T-helper 1 cell treated with Interleukin-12 subunit alpha and Interleukin-12 subunit beta and Interleukin-4 antibody, amounts not matched to agents 30 ng/mL and 1 ng/mL, for 36 hours (primary cell): ENCODE data around the gene MRRF. TPM values are rescaled to one million over a fixed set of nuclear protein-coding genes. Genes with fewer than 3 reads are reported as not detected.
"Not testable (repeated sequence)": the region's sequence is repeated elsewhere in the genome, so short reads cannot be mapped to it uniquely, and the experiment has no call there.

Experiments used
- intact Hi-C: fragments of 100-400 bp; cut with micrococcal nuclease; formaldehyde crosslinking; loops from one replicate; pipeline ENCODE4 v1.15.1; 2024
- total RNA-seq: library from RNA; stranded (reverse); gene quantifications from 2 replicates; pipeline ENCODE4 v1.2.3, GENCODE V29; 2022

MRRF gene
- total RNA-seq, 1 donor from 2014 or later, result 32.9 TPM

GRCh38 chr9:122350577-122351355 is 86.1 kb downstream of the MRRF start:
- intact Hi-C loops, result loop anchor here (1.0 kb wide), 7 partner anchors 86 to 460 kb away; partner anchors contain the start of genes MORN5, MRRF, NDUFA8 and RBM18

DNA sequence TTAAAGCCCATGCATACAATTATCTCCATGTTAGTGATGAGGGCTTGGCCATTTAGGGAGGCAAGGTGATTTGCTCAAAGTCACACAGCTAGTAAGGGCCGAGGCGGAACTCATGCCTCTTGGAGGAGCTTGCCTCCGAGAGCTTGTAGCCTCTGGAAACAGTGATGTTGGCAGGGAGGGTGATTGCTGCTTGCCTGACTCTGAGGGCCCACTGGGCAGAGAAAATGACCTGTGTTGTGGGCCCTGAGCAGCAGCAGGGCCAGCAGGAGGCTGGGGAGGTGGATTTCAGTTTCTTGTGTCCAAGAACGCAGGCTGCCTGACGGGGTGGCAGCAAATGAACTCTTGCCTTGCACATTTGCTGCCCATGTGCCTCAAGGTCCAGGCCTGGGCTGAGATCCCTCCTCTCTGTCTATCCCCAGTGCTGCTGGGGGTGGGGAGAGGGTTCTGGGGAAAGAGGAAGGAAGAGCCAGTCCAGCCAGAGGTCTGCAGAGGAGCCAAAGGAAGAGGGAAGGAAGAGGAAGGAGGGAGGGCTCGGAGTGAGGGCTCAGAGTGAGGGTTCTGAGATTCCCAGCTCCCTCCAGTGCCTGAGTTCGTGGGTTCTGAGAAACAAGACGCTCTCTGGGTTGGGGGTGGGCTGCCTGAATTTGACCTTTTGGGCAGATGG is 90.0 kb downstream of the MRRF start:
- intact Hi-C loops, result no loop called here

DNA sequence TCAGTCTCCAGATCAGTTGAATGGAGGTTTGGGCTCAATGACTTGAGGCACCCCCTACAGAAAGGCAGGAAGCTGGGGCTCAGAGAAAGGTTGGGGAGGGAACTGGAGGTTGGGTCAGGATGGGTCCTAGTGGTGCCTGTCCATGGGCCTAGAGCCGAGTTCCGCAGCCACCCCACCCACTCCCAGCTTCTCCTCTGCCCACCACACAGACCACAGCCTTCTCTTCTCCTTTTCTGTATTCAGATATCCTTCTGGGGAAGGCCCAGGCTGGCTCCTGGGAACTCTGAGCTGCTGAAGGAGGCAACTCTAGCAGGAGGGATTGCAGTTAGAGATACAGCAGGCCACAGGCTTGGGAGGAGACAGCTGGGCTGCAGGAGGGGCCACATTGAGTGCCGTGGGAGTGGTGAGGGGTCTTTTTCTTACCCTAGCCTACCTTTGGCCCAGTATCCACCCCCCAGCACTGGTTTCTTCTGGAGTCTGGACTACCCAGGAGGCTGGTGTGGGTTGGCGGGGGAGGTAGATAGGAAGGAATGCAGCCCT is 90.7 kb downstream of the MRRF start:
- intact Hi-C loops, result no loop called here

- intact Hi-C loops, result no loop called here
These were observed 91.9 kb downstream of the MRRF start for GRCh38 chr9:122356627-122357026.

DNA sequence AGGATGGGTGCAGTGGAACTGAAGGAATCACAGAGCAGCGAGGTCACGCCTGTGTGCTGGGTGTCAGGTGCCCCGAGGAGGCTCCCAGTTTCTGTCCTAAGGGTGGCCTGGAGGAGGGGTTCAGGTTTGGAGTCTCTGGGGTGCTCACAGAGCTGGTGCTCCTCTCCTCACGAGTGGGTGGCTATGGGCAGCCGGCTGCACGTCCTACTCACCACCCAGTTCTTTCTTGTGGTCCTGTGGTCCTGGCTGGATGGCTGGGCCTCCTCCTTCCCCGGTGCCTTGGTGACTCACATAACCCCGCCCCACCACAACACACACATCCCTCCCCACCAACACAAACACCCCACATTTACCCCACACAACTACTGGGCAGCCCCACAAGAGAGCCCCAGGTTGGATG is 96.2 kb downstream of the MRRF start:
- intact Hi-C loops, result no loop called here

DNA sequence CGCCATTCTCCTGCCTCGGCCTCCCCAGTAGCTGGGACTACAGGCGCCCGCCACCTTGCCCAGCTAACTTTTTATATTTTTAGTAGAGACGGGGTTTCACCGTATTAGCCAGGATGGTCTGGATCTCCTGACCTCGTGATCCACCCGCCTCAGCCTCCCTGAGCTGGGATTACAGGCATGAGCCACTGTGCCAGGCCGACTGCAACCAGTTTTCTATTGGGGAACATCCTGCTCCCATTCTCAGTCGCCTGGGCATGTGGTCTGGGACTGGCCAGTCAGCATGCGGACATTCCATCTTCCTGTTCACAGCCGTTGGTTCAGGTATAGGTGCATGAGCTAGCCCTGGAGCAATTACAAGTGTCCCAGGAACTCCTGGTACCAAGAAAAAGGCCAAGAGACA is 98.4 kb downstream of the MRRF start:
- intact Hi-C loops, result not testable (repeated sequence)

GRCh38 chr9:122364117-122364782 is 99.6 kb downstream of the MRRF start:
- intact Hi-C loops, result no loop called here

DNA sequence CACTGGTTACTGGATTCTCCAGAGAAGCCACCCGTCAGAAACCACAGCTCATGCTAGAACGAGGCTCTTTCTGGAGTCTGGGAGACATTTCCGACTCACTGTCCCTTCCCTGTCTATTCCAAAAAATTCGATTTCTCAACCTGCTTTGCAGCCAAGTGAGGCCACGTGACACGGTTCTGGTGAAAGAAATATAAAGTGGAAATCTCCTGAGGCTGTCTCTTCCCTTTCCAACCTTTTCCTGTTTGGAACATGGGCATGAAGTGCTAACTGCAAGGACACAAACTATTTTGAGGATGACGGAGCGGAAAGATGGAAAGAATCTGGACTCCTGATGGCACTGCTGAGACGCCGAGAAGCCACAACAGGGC is 100.1 kb downstream of the MRRF start:
- intact Hi-C loops, result no loop called here

GRCh38 chr9:122366074-122366660 is 101.5 kb downstream of the MRRF start:
- intact Hi-C loops, result no loop called here

- intact Hi-C loops, result no loop called here
These were observed 102.4 kb downstream of the MRRF start for GRCh38 chr9:122367065-122367464.

DNA sequence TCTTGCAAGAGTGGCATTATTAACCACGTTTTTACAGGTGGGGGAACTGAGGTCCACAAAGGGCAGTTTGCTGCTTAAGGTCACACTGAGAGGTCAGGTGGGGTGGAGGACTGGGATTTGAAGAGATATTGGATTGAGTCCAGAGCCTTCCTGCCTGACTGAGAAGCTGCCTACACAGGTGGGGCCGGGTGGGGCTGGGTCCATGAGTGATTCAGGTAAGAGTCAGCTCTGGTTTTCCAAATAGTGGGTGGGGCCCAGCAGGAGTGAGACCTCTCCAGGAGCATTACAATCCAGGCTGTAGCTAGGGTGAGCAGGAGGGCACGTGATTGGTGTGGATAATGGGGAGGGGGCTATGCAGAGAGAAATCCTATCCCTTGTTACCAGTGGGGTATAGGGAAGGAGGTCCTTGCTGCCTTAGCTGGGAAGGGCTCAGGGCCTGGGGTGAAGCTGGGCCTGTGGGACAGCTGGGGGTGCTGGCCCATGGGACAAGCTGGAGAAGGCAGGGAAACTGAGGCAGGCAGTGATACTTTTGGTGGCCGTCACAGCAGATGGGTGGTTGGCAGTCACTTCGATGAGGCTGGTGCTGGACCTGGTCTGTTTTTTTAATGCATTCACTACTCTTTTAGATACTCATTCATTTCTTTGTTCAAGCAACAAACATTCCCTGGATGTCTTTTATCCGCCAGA is 103.2 kb downstream of the MRRF start:
- intact Hi-C loops, result no loop called here

- intact Hi-C loops, result no loop called here
These were observed 104.0 kb downstream of the MRRF start for GRCh38 chr9:122368642-122369041.

GRCh38 chr9:122370303-122370702 is 105.6 kb downstream of the MRRF start:
- intact Hi-C loops, result no loop called here

GRCh38 chr9:122370869-122371755 is 106.4 kb downstream of the MRRF start, which contains the start of gene PTGS1:
PTGS1 (plus strand) TSS chr9:122371024; CDS start chr9:122371085, 61 bp downstream.
- intact Hi-C loops, result no loop called here

- intact Hi-C loops, result no loop called here
These were observed 107.2 kb downstream of the MRRF start for GRCh38 chr9:122371846-122372245.

DNA sequence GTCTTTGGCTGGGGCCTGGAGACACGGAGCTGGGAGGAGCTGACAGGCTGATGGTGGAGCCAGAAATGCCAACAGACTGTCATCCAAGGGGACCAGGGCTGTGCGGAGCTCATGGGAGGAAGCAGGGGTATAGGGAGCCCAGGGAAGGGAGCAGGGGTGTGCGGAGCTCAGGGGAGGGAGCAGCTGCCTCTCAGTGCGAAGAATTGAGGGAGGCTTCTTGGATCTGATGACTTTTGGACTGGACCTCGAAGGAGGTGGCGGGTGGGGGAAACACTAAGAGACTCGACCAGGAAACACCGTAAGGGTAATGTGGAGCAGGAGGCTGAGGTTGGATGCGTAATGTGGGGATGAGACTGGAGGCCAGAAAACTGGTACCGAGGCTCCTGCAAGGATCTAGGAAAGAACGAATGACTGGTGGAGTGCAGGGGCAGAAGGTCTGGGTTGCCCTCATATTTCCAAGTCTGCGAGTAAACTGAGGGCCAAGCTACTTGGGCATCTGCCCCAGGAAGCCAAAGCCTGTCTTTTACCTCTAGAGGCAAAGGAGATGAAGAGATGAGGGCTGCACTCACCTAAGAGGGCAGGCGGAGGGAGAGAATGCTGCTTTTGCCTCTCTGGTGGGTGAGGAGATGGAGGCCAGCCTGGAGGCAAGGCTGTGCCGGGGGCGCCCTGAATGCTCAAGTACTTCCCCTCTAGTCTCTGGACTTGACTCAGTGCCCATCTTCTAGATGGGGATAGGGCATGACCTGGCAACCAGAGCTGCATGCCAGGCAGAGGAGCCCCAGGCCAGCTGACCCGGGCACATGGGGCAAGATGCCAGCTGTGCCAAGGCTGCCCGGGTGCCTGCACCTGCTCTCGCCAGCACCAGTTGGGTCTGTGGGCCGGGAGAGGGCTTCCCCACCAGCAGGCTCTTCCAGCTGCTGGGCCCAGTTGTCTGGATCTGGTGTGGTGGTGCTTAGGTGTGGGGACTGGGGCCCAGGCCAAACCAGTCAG is 108.5 kb downstream of the MRRF start:
- intact Hi-C loops, result no loop called here

DNA sequence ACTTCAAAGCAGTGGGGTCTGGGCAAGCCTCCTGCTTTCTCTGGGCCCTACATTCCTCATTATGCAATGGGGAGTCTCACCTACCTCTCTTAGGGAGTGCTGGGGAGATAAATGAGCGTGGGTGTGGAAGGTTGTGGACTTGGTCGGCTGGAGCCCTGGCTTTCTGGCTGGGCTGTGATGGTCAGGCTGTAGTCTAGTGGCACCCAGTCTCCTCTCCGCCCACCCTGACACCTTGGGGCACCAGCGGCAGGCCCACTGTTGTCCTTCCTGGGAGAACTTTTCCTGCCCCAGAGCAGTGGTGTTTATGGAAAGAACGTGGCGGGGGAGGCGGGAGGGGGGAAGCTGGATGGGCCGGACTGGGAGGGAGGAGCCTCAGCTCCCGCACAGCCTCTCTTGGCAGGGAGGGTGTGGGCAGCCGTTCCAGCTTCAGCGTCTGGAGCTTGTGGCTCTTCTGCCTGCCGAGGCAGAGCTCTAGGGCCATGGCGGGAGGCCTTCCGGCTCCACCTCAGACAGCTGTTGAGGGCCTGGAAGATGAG is 110.3 kb downstream of the MRRF start:
- intact Hi-C loops, result no loop called here

GRCh38 chr9:122376796-122377195 is 112.1 kb downstream of the MRRF start:
- intact Hi-C loops, result no loop called here
